ENCODE results near the gene ADCYAP1R1. TPM values are rescaled to one million over a fixed set of nuclear protein-coding genes. Genes with fewer than 3 reads are reported as not detected.

ADCYAP1R1 gene
- total and polyA plus RNA-seq, 3 donors from 2014 or later = 3.2 to 4.8 (median 4.3) TPM

GRCh38 chr7:31082017-31082416, 29.9 kb downstream of the ADCYAP1R1 start:
- TF ChIP-seq CTCF (IDR thresholded peaks at IDR 0.05) = no peak
- no peak for TF ChIP-seq POLR2A (IDR thresholded peaks at IDR 0.05)
- 77 to 85% methylated on average over 12 of the region's 12 CpGs for WGBS, 2 donors
- intact Hi-C loops (cut with DNase I; ENCODE audit: low total_unique reads) = no loop called here
- Histone ChIP-seq H3K9me3 (no peaks in the 10 kb centered on the region), H3K4me3 (no peak overlapping the region), H3K4me1 (no peaks in the 10 kb centered on the region), H3K27ac (no peak overlapping the region), H3K27me3 (no peaks in the 10 kb centered on the region), H3K36me3 (ENCODE audit: low read depth, missing control alignments) (no peaks in the 10 kb centered on the region)
- no peak for DNase-seq

GRCh38 chr7:31082447-31082846, 30.3 kb downstream of the ADCYAP1R1 start:
- Histone ChIP-seq H3K36me3 (ENCODE audit: low read depth, missing control alignments) (no peaks in the 10 kb centered on the region), H3K27ac (peak overlapping the region in 1 of 2 donors; percentile 7), H3K9me3 (no peaks in the 10 kb centered on the region), H3K4me1 (no peaks in the 10 kb centered on the region), H3K27me3 (no peaks in the 10 kb centered on the region), H3K4me3 (no peak overlapping the region)
- intact Hi-C loops (cut with DNase I; ENCODE audit: low total_unique reads) = no loop called here
- peak; percentile 43 for DNase-seq
- TF ChIP-seq POLR2A (IDR thresholded peaks at IDR 0.05) = no peak
- TF ChIP-seq CTCF (IDR thresholded peaks at IDR 0.05) = no peak
- WGBS, 2 donors = 53 to 60% methylated on average over 4 of the region's 4 CpGs

GRCh38 chr7:31083210-31083786, 31.2 kb downstream of the ADCYAP1R1 start:
- no peaks in the 10 kb centered on the region for H3K4me1 ChIP-seq
- 73 to 83% methylated on average over 5 of the region's 5 CpGs for WGBS, 2 donors
- intact Hi-C loops (cut with DNase I; ENCODE audit: low total_unique reads) = no loop called here
- no peak overlapping the region for H3K27ac ChIP-seq
- H3K27me3 ChIP-seq = no peaks in the 10 kb centered on the region
- TF ChIP-seq CTCF (IDR thresholded peaks at IDR 0.05) (no peak), POLR2A (IDR thresholded peaks at IDR 0.05) (no peak)
- no peaks in the 10 kb centered on the region for H3K36me3 ChIP-seq (ENCODE audit: low read depth, missing control alignments)
- no peaks in the 10 kb centered on the region for H3K9me3 ChIP-seq
- DNase-seq = no peak
- H3K4me3 ChIP-seq = no peak overlapping the region

GRCh38 chr7:31084226-31084625, 32.1 kb downstream of the ADCYAP1R1 start:
- Histone ChIP-seq H3K9me3 (no peaks in the 10 kb centered on the region), H3K27me3 (no peaks in the 10 kb centered on the region), H3K4me3 (no peak overlapping the region), H3K27ac (no peak overlapping the region), H3K4me1 (no peaks in the 10 kb centered on the region), H3K36me3 (ENCODE audit: low read depth, missing control alignments) (no peaks in the 10 kb centered on the region)
- WGBS, 2 donors = 100% methylated on average over 1 of the region's 1 CpG
- no peak for DNase-seq
- intact Hi-C loops (cut with DNase I; ENCODE audit: low total_unique reads) = no loop called here
- TF ChIP-seq POLR2A (IDR thresholded peaks at IDR 0.05) (no peak), CTCF (IDR thresholded peaks at IDR 0.05) (no peak)

GRCh38 chr7:31087351-31087750, 35.2 kb downstream of the ADCYAP1R1 start:
- 84 to 87% methylated on average over 5 to 6 of the region's 6 CpGs for WGBS, 2 donors
- intact Hi-C loops (cut with DNase I; ENCODE audit: low total_unique reads) = no loop called here
- H3K36me3 ChIP-seq (ENCODE audit: low read depth, missing control alignments) = no peaks in the 10 kb centered on the region
- H3K27me3 ChIP-seq = no peaks in the 10 kb centered on the region
- H3K27ac ChIP-seq = no peak overlapping the region
- no peaks in the 10 kb centered on the region for H3K4me1 ChIP-seq
- TF ChIP-seq CTCF (IDR thresholded peaks at IDR 0.05) (no peak), POLR2A (IDR thresholded peaks at IDR 0.05) (no peak)
- DNase-seq = no peak
- no peaks in the 10 kb centered on the region for H3K9me3 ChIP-seq
- no peak overlapping the region for H3K4me3 ChIP-seq
